HepG2 (cell line): Measurements from ENCODE around the gene DPEP2NB. TPM values are rescaled to one million over a fixed set of nuclear protein-coding genes. Genes with fewer than 3 reads are reported as not detected.

Experiments used
- BORCS8-MEF2B ChIP-seq: sonication (generic); formaldehyde crosslinking; IDR thresholded peaks from 2 replicates; pipeline ENCODE4 v1.8.0; 2022; ENCODE audit warnings: mild to moderate bottlenecking, missing genetic modification reagents
- CREBL2 ChIP-seq: sonication (generic); formaldehyde crosslinking; IDR thresholded peaks from 2 replicates; pipeline ENCODE4 v1.8.1; 2023; ENCODE audit warnings: missing genetic modification reagents, mild to moderate bottlenecking, borderline replicate concordance
- EEA1 ChIP-seq: sonication (generic); formaldehyde crosslinking; IDR thresholded peaks from 2 replicates; pipeline ENCODE4 v1.5.1; 2020; ENCODE audit warnings: mild to moderate bottlenecking, missing genetic modification reagents, borderline replicate concordance
- HDAC1 ChIP-seq: sonication (generic); formaldehyde crosslinking; IDR thresholded peaks from 2 replicates; pipeline ENCODE4 v1.5.1; 2020; ENCODE audit warnings: mild to moderate bottlenecking, missing genetic modification reagents
- KMT2A ChIP-seq: sonication (generic); formaldehyde crosslinking; IDR thresholded peaks from 2 replicates; pipeline ENCODE4 v1.4.0; 2020; ENCODE audit warnings: missing genetic modification reagents
- MYC ChIP-seq: sonication (generic); formaldehyde crosslinking; IDR thresholded peaks from 2 replicates; pipeline ENCODE4 v1.9.0; 2021; ENCODE audit warnings: missing genetic modification reagents, borderline replicate concordance
- REL ChIP-seq: sonication (generic); formaldehyde crosslinking; conservative IDR thresholded peaks from 2 replicates; pipeline ENCODE4 v1.8.0; 2022; ENCODE audit warnings: mild to moderate bottlenecking, missing genetic modification reagents, moderate library complexity
- SNAI1 ChIP-seq: sonication (generic); formaldehyde crosslinking; IDR thresholded peaks from 2 replicates; pipeline ENCODE4 v1.5.0; 2020; ENCODE audit warnings: mild to moderate bottlenecking, missing genetic modification reagents, borderline replicate concordance
- SYNCRIP ChIP-seq: fragments of 200-400 bp; formaldehyde crosslinking; IDR thresholded peaks from 2 replicates; pipeline ENCODE4 v1.6.1; 2018; ENCODE audit warnings: mild to moderate bottlenecking, low read depth, low read length; ENCODE audit not compliant: insufficient read depth
- THAP11 ChIP-seq: IDR thresholded peaks from 2 replicates; pipeline ENCODE4 v1.6.1; 2016; ENCODE audit warnings: missing biosample characterization, missing genetic modification reagents
- TIGD3 ChIP-seq: sonication (generic); formaldehyde crosslinking; IDR thresholded peaks from 2 replicates; pipeline ENCODE4 v1.5.1; 2020; ENCODE audit warnings: mild to moderate bottlenecking, missing genetic modification reagents, borderline replicate concordance
- ZNF329 ChIP-seq: sonication (generic); formaldehyde crosslinking; IDR thresholded peaks from 2 replicates; pipeline ENCODE4 v1.9.0; 2021; ENCODE audit warnings: low read depth, mild to moderate bottlenecking, missing genetic modification reagents
- ZNF512B ChIP-seq: sonication (generic); formaldehyde crosslinking; IDR thresholded peaks from 2 replicates; pipeline ENCODE4 v1.5.1; 2020; ENCODE audit warnings: missing genetic modification reagents, mild to moderate bottlenecking, borderline replicate concordance
- ZNF557 ChIP-seq: sonication (generic); formaldehyde crosslinking; IDR thresholded peaks from 2 replicates; pipeline ENCODE4 v1.4.0; 2020; ENCODE audit warnings: missing genetic modification reagents
- ZNF574 ChIP-seq: sonication (generic); formaldehyde crosslinking; IDR thresholded peaks from 2 replicates; pipeline ENCODE4 v1.4.0; 2020; ENCODE audit warnings: missing genetic modification reagents
- polyA plus RNA-seq, 8 experiments: library from polyadenylated mRNA; depleted of rRNA in 3 of 8; stranded (reverse) in 7 of 8; unstranded in 1 of 8; fragments of >200 nt; fragmentation: Illumina TruSeq in 4 of 8; extraction: Trizol in 4 of 8; gene quantifications; 2 replicates each; pipeline versions ENCODE4 v1.2.1 to v1.2.3, GENCODE V29; 2011 to 2016; ENCODE audit warnings: low read depth in 4 of 8, missing spikeins in 1 of 8, mixed read lengths in 1 of 8; ENCODE audit not compliant: insufficient read depth in 1 of 8
- total RNA-seq, 5 experiments: library from RNA; depleted of rRNA; stranded (reverse); fragments of >200 nt; fragmentation: Illumina TruSeq; extraction: Trizol; gene quantifications; 2 replicates each; pipeline ENCODE4 v1.2.3, GENCODE V29; 2016; ENCODE audit warnings: low read depth in 1 of 5
- TF ChIP-seq, protein P1 (sequence below): sonication (generic); formaldehyde crosslinking; IDR thresholded peaks from 2 replicates; pipeline ENCODE4 v1.4.0; 2020; ENCODE audit warnings: missing genetic modification reagents
- TF ChIP-seq, protein P2 (sequence below): IDR thresholded peaks from 2 replicates; pipeline ENCODE4 v1.6.1; 2016; ENCODE audit warnings: low read depth, control low read depth

The DPEP2NB gene
- total and polyA plus RNA-seq, 2 of the 13 experiments (the other 11 are each of a cell fraction or from before 2014, with no cell fraction given) = not detected

DNA sequence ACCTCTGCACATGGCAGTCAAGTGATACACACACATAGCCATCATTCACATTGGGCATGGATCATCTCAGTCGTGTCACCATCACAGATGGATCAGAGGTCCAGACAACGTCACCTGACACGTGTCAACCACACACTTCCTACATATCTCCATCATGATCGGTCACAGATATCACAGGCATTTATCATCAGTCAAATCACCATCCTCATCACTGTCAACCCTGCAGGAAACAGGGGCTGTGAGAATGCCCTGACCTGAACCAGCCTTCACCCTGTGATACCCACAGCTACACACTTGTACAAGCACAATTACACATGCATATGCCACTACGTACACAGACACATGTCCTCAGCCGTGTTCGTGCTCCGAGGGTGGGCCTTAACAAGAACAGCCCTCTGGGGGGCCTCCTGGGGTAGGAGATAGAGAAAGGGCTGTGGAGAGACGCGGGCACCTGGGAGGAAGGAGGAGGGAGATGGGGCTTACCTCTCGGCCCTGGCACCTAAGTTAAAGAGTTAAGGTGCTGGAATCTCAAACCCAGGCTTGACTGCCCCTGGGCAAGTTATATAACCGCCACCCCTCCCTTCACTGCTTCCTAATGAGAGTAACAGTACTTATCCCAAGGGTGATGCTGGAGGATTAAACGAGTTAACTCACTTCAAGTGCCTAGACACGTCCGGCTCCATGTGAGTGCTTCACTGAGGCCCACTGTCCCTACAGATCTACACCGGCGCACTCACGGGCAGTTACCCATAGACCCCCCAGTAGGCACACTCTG, 48.3 kb downstream of the DPEP2NB start (continued):
- TF ChIP-seq, protein P1, sequence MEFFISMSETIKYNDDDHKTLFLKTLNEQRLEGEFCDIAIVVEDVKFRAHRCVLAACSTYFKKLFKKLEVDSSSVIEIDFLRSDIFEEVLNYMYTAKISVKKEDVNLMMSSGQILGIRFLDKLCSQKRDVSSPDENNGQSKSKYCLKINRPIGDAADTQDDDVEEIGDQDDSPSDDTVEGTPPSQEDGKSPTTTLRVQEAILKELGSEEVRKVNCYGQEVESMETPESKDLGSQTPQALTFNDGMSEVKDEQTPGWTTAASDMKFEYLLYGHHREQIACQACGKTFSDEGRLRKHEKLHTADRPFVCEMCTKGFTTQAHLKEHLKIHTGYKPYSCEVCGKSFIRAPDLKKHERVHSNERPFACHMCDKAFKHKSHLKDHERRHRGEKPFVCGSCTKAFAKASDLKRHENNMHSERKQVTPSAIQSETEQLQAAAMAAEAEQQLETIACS (CRISPR knock-in tag) = 0 out of 2 replicates have a peak, but pooled peaks have one; percentile 16
- TF ChIP-seq ZNF512B (CRISPR knock-in tag) = no peak
- TF ChIP-seq BORCS8-MEF2B (CRISPR knock-in tag) = peak; percentile 26; the same call in 1 of the 2 replicates
- TF ChIP-seq ZNF574 (CRISPR knock-in tag) = 0 out of 2 replicates have a peak, but pooled peaks have one; percentile 23
- no peak for TF ChIP-seq KMT2A (CRISPR knock-in tag)
- peak; percentile 42; the same call in 1 of the 2 replicates for TF ChIP-seq HDAC1 (CRISPR knock-in tag)
- 0 out of 2 replicates have a peak, but pooled peaks have one; percentile 28 for TF ChIP-seq CREBL2
- TF ChIP-seq SNAI1 (CRISPR knock-in tag) = 0 out of 2 replicates have a peak, but pooled peaks have one; percentile 38
- no peak for TF ChIP-seq SYNCRIP
- 0 out of 2 replicates have a peak, but pooled peaks have one; percentile 27 for TF ChIP-seq REL (CRISPR knock-in tag)
- TF ChIP-seq THAP11 (CRISPR knock-in tag) = no peak
- no peak for TF ChIP-seq ZNF557 (CRISPR knock-in tag)
- TF ChIP-seq TIGD3 (CRISPR knock-in tag) = peak; percentile 37; the same call in 1 of the 2 replicates
- no peak for TF ChIP-seq ZNF329
- TF ChIP-seq, protein P2, sequence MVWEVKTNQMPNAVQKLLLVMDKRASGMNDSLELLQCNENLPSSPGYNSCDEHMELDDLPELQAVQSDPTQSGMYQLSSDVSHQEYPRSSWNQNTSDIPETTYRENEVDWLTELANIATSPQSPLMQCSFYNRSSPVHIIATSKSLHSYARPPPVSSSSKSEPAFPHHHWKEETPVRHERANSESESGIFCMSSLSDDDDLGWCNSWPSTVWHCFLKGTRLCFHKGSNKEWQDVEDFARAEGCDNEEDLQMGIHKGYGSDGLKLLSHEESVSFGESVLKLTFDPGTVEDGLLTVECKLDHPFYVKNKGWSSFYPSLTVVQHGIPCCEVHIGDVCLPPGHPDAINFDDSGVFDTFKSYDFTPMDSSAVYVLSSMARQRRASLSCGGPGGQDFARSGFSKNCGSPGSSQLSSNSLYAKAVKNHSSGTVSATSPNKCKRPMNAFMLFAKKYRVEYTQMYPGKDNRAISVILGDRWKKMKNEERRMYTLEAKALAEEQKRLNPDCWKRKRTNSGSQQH (CRISPR knock-in tag) = peak; percentile 18; the same call in 1 of the 2 replicates
- 0 out of 2 replicates have a peak, but pooled peaks have one; percentile 47 for TF ChIP-seq EEA1
- TF ChIP-seq MYC (CRISPR knock-in tag) = 0 out of 2 replicates have a peak, but pooled peaks have one; percentile 38
